ENCODE data around the gene ITGAE.
"Not testable (repeated sequence)": the region's sequence is repeated elsewhere in the genome, so short reads cannot be mapped to it uniquely, and the experiment has no call there.

The ITGAE gene

DNA sequence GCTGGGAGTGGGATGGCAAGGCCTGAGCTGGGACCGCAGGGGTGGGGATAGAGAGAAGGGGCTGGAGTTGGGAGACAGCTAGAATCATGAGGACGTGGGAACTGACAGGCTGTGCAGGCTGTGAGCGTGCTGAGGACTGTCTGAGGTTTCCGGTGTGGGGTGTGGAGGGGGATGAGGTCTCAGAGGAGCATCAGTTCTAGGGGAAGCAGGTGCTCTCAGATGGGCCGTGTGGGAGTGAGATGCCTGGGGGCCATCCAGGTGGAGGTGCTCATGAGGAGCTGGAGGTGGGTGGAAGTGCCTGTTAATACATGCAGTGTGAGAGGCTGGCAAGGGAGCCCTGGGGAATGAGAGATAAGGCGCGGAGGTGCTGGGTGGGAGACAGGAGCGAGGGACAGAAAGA is 50.1 kb downstream of the ITGAE start:
- H3K27ac Mint-ChIP-seq: peak overlapping the region; percentile 88
- H3K27me3 Mint-ChIP-seq (ENCODE audit: low read depth): no peaks in the 10 kb centered on the region
- H3K4me1 Mint-ChIP-seq (ENCODE audit: low read depth): peaks cover 28% of the 10 kb centered on the region
- no peaks in the 10 kb centered on the region for H3K9me3 Mint-ChIP-seq
- no peaks in the 10 kb centered on the region for H3K36me3 Mint-ChIP-seq (ENCODE audit: low read depth)
- H3K4me3 Mint-ChIP-seq: peak overlapping the region; percentile 74

DNA sequence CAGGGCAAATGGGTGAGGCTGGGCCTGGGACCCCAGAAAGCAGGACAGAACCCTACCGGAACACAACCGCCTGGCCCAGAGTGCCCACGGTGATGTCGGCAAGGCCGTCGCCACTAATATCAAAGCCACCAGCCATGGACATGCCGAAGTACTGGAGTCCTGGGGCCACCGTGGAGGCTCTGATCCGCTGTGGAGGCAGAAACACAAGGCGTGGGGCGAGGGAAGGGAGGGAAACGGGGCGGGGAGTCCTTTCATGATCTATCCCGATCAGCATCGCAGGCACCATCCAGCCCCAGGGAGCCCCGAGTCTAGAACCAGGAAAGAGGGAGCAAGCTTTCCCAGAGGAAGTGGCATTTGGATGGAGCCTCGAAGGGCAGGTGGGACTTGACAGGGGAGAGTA is 50.7 kb downstream of the ITGAE start:
- Mint-ChIP-seq H3K4me1 (ENCODE audit: low read depth) (peaks cover 24% of the 10 kb centered on the region), H3K4me3 (peak overlapping the region; percentile 74)

GRCh38 chr17:3748576-3748975 is 52.4 kb downstream of the ITGAE start:
- Mint-ChIP-seq H3K9me3 (no peaks in the 10 kb centered on the region), H3K4me1 (ENCODE audit: low read depth) (peaks cover 24% of the 10 kb centered on the region), H3K27me3 (ENCODE audit: low read depth) (no peaks in the 10 kb centered on the region), H3K4me3 (no peak overlapping the region), H3K36me3 (ENCODE audit: low read depth) (no peaks in the 10 kb centered on the region), H3K27ac (no peak overlapping the region)

More for the DNA sequence above, 50.7 kb downstream of the ITGAE start:
- H3K36me3 Mint-ChIP-seq (ENCODE audit: low read depth): no peaks in the 10 kb centered on the region
- H3K9me3 Mint-ChIP-seq: no peaks in the 10 kb centered on the region
- H3K27ac Mint-ChIP-seq: peak overlapping the region; percentile 59
- H3K27me3 Mint-ChIP-seq (ENCODE audit: low read depth): no peaks in the 10 kb centered on the region

GRCh38 chr17:3747805-3748204 is 53.2 kb downstream of the ITGAE start:
- Mint-ChIP-seq H3K4me3 (no peak overlapping the region), H3K27me3 (ENCODE audit: low read depth) (no peaks in the 10 kb centered on the region), H3K27ac (no peak overlapping the region), H3K4me1 (ENCODE audit: low read depth) (peaks cover 24% of the 10 kb centered on the region), H3K36me3 (ENCODE audit: low read depth) (no peaks in the 10 kb centered on the region), H3K9me3 (no peaks in the 10 kb centered on the region)

DNA sequence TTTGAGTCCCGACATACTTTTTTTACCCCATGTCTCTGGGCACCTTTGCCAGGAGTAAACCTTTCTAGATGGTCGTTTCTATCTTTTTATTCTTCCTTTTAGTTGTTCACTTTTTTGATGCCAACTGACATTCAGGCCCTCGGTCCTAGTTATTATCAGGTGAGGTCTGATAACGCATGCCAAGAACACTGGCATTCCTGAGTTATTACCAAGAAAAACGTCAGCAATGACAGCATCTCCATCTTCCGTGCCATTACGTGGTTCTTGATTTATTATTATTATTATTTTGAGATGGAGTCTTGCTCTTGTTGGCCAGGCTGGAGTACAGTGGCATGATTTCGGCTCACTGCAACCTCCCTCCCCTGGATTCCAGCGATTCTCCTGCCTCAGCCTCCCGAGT is 55.9 kb downstream of the ITGAE start:
- no peak overlapping the region for H3K4me3 Mint-ChIP-seq
- H3K9me3 Mint-ChIP-seq: no peaks in the 10 kb centered on the region
- H3K27me3 Mint-ChIP-seq (ENCODE audit: low read depth): no peaks in the 10 kb centered on the region
- peaks cover 14% of the 10 kb centered on the region for H3K4me1 Mint-ChIP-seq (ENCODE audit: low read depth)
- H3K36me3 Mint-ChIP-seq (ENCODE audit: low read depth): no peaks in the 10 kb centered on the region
- H3K27ac Mint-ChIP-seq: no peak overlapping the region

DNA sequence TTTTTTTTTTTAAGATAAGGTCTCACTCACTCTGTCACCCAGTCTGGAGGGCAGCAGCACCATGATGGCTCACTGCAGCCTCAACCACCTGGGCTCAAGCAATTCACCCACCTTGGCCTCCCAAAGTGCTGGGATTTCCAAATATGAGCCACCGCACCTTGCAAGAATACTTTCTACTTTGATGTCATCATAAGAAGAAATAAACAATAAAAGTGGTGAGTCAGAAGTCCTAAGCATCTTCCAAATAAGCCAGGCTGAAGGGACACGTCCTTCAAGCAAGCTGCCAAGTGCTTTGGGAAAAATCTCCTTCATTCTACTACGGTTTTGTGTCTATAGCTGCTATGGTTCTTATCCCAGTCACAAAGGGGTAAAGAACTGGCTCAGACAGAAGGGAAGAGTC is 57.0 kb downstream of the ITGAE start:
- Mint-ChIP-seq H3K27ac (no peak overlapping the region), H3K4me3 (no peak overlapping the region), H3K27me3 (ENCODE audit: low read depth) (no peaks in the 10 kb centered on the region), H3K4me1 (ENCODE audit: low read depth) (peaks cover 18% of the 10 kb centered on the region), H3K36me3 (ENCODE audit: low read depth) (no peaks in the 10 kb centered on the region), H3K9me3 (no peaks in the 10 kb centered on the region)

DNA sequence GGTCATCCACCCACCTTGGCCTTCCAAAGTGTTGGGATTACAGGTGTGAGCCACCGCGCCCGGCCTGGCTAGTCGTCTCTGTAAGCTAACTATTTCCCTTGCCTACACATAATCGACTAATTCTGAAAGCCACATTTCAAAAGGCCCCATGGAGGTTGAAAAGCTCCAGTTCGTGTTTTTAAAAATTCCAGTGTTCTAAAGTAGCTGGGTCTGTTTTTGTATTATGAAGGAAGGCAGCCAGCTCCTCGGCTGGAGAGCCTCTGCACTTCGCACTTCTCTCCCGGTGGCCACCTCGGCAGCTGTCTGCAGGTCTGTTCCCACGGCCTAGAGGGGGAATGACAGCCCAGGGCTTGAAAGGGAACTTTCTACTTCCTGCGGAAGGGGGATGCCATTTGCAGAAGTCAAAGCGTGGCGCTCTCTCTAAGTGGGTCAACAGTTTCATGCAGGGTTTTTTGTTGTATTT is 60.3 kb downstream of the ITGAE start:
- Mint-ChIP-seq H3K4me3 (peak overlapping the region; percentile 25), H3K4me1 (ENCODE audit: low read depth) (peaks cover 30% of the 10 kb centered on the region), H3K9me3 (no peaks in the 10 kb centered on the region), H3K27ac (peak overlapping the region; percentile 80), H3K36me3 (ENCODE audit: low read depth) (no peaks in the 10 kb centered on the region), H3K27me3 (ENCODE audit: low read depth) (no peaks in the 10 kb centered on the region)

DNA sequence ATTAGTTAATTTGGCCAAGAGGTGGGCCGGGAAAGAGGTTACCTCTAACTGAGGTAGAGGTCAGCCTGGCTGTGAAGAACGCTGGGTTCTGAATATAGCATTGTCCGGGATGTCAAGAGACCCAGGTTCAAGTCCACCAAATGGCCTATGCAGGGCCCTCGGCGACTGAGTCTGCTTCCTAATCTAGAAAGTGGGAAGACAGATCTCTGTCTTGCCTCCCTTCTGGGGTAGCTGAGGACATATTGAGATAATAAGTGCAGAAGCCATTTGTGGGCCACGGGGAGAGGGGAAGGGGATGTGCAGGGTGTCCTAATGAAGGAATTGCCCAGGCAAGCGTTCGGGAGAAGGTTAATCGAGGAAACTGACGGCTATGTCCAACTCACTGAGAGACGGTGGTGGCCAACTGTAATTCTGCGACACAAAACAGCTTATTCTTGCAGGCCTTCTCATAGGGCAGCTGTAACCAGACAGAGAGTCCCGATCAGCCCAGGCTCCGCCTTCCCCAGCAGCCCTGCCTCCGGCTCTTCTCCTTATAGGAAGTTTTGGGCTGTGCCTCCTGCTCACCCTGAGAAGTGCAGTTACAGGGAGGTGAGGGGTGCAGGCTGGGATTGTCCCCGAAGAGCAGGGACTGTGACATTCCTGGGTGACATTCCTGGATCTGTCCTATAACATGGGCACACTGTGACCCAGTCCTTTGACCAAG is 61.4 kb downstream of the ITGAE start:
- Mint-ChIP-seq H3K4me3 (peak overlapping the region; percentile 17), H3K27ac (peak overlapping the region; percentile 64), H3K9me3 (no peaks in the 10 kb centered on the region), H3K27me3 (ENCODE audit: low read depth) (no peaks in the 10 kb centered on the region), H3K36me3 (ENCODE audit: low read depth) (no peaks in the 10 kb centered on the region), H3K4me1 (ENCODE audit: low read depth) (peaks cover 30% of the 10 kb centered on the region)

GRCh38 chr17:3738562-3739295 is 62.3 kb downstream of the ITGAE start:
- Mint-ChIP-seq H3K4me1 (ENCODE audit: low read depth) (peaks cover 33% of the 10 kb centered on the region), H3K4me3 (peak overlapping the region; percentile 4), H3K27ac (peak overlapping the region; percentile 64), H3K36me3 (ENCODE audit: low read depth) (no peaks in the 10 kb centered on the region), H3K9me3 (no peaks in the 10 kb centered on the region), H3K27me3 (ENCODE audit: low read depth) (no peaks in the 10 kb centered on the region)

GRCh38 chr17:3735515-3735914 is 65.5 kb downstream of the ITGAE start:
- H3K36me3 Mint-ChIP-seq (ENCODE audit: low read depth): no peaks in the 10 kb centered on the region
- peaks cover 30% of the 10 kb centered on the region for H3K4me1 Mint-ChIP-seq (ENCODE audit: low read depth)
- H3K27ac Mint-ChIP-seq: no peak overlapping the region
- H3K9me3 Mint-ChIP-seq: no peaks in the 10 kb centered on the region
- no peaks in the 10 kb centered on the region for H3K27me3 Mint-ChIP-seq (ENCODE audit: low read depth)
- H3K4me3 Mint-ChIP-seq: no peak overlapping the region

GRCh38 chr17:3734911-3735276 is 66.1 kb downstream of the ITGAE start:
- H3K36me3 Mint-ChIP-seq (ENCODE audit: low read depth); H3K4me3 Mint-ChIP-seq; H3K27me3 Mint-ChIP-seq (ENCODE audit: low read depth); H3K27ac Mint-ChIP-seq; H3K9me3 Mint-ChIP-seq: not testable (repeated sequence)
- H3K4me1 Mint-ChIP-seq (ENCODE audit: low read depth): peaks cover 27% of the 10 kb centered on the region

DNA sequence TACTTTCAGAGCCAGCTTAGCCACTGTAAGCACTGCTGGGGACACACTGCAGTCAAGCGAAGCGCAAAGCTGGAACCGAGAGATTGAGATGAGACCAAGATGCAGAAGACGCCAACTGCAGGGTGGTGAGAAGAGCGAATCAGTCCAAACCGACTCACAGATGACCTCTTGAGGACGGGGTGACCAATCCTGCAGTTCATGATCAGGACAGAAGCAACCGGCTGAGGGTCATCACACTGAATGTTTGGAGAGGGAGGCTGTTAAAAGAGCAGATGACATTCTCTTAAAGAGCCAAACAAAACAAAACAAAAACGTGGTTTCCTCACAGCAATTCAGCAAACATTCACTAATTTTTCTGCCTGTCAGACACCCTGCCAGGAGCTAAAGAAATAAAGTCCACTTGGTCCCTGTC is 68.8 kb downstream of the ITGAE start:
- H3K27ac Mint-ChIP-seq: no peak overlapping the region
- no peaks in the 10 kb centered on the region for H3K27me3 Mint-ChIP-seq (ENCODE audit: low read depth)
- H3K4me3 Mint-ChIP-seq: no peak overlapping the region
- H3K36me3 Mint-ChIP-seq (ENCODE audit: low read depth): peaks cover 8% of the 10 kb centered on the region
- H3K9me3 Mint-ChIP-seq: no peaks in the 10 kb centered on the region
- H3K4me1 Mint-ChIP-seq (ENCODE audit: low read depth): peaks cover 12% of the 10 kb centered on the region

DNA sequence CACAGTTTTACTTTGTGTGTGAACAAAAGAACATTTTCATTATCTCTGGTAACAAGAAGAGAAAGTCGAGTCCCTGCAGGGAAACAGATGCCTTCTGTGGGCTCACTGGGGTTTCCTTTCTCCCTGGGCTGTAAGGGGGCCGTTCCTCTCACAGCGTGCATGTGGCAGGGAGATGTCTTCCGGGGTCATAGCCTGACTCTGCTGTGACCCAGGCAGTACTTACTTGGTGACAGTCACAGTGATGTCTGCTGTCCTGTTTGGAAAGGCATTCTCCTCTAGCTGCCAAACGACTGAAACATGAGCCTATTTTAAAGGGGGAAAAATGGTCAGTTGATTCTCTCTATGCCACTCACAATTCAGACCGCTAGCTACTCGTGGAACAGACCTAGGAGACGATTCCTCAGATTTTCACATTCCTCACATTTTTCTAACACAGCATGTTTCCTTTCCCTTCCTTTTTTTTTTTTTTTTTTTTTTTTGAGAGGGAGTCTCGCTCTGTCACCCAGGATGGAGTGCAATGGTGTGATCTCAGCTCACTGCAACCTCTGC is 70.0 kb downstream of the ITGAE start:
- H3K4me3 Mint-ChIP-seq: no peak overlapping the region
- no peak overlapping the region for H3K27ac Mint-ChIP-seq
- no peaks in the 10 kb centered on the region for H3K9me3 Mint-ChIP-seq
- H3K27me3 Mint-ChIP-seq (ENCODE audit: low read depth): no peaks in the 10 kb centered on the region
- H3K4me1 Mint-ChIP-seq (ENCODE audit: low read depth): peaks cover 18% of the 10 kb centered on the region
- peaks cover 15% of the 10 kb centered on the region for H3K36me3 Mint-ChIP-seq (ENCODE audit: low read depth)

GRCh38 chr17:3729881-3730280 is 71.1 kb downstream of the ITGAE start:
- H3K27me3 Mint-ChIP-seq (ENCODE audit: low read depth): no peaks in the 10 kb centered on the region
- H3K27ac Mint-ChIP-seq: no peak overlapping the region
- peaks cover 23% of the 10 kb centered on the region for H3K36me3 Mint-ChIP-seq (ENCODE audit: low read depth)
- H3K4me1 Mint-ChIP-seq (ENCODE audit: low read depth): peaks cover 28% of the 10 kb centered on the region
- no peaks in the 10 kb centered on the region for H3K9me3 Mint-ChIP-seq
- H3K4me3 Mint-ChIP-seq: no peak overlapping the region

DNA sequence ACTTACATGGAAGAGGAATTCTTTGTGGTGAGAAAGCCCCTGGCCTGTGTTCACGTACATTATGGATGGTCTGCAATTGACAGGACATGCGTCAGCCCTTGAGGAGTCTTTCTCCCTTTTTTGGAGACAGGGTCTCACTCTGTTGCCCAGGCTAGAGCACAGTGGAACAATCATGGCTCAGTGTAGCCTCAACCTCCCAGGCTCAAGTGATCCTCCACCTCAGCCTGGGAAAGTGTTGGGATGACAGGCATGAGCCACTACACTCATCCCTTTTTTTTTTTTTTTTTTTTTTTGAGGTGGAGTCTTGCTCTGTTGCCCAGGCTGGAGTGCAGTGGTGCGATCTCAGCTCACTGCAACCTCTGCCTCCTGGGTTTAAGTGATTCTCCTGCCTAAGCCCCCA is 72.9 kb downstream of the ITGAE start:
- H3K36me3 Mint-ChIP-seq (ENCODE audit: low read depth): peaks cover 28% of the 10 kb centered on the region
- not testable (repeated sequence) for H3K27me3 Mint-ChIP-seq (ENCODE audit: low read depth); H3K9me3 Mint-ChIP-seq; H3K27ac Mint-ChIP-seq; H3K4me3 Mint-ChIP-seq
- H3K4me1 Mint-ChIP-seq (ENCODE audit: low read depth): peaks cover 29% of the 10 kb centered on the region
